NCI-H2227 (cell line): ENCODE results near the gene ATP8B4.

ENCODE experiments used
- DNase-seq: peaks from one replicate; lab custom pipeline; 2025; ENCODE audit not compliant: unreplicated experiment; lab: John Stamatoyannopoulos, UW

The ATP8B4 gene

GRCh38 chr15:50024281-50024680, 94.8 kb downstream of the ATP8B4 start:
- no peak for DNase-seq

DNA sequence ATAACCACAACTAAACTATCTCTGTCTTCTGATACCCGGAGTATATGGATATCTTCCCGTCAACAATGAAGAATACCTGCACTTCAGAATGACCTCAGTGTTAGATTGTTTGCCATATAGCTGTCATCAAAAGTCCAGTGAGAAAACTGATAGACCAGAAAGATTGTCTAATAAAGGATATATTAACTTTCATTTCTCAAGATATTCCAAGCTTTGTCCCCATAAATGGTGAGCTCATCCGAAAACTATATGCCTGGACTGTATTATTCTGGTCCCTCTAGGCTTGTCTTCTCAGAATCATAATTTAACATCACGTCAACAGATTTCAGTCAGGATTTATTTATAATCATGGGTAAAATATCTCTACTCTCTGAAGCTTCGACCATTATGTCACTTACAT, 100.5 kb downstream of the ATP8B4 start:
- DNase-seq = no peak

DNA sequence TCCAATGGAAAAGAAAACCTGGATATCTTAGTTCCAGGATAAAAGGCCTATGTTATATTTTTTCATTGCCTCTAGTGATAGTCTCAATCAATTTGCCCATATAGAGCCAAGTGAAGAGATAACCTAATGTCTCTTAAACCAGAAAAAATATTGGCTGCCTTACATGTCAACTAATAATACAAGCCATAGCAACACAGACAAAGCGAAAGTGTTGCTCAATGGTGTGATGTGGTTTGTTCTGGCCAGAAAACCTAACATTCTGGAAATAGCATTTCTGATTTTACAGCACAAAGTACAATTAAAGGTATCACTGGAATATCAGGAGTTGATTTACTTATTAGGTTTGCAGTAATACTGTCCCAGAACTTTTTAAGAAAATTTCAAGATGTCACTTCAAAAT, 101.5 kb downstream of the ATP8B4 start:
- no peak for DNase-seq

- no peak for DNase-seq
These were observed 102.1 kb downstream of the ATP8B4 start for GRCh38 chr15:50016951-50017350.

- no peak for DNase-seq
These were observed 106.2 kb downstream of the ATP8B4 start for GRCh38 chr15:50012790-50013189.

GRCh38 chr15:50009634-50010033, 109.4 kb downstream of the ATP8B4 start:
- no peak for DNase-seq

- no peak for DNase-seq
These were observed 115.2 kb downstream of the ATP8B4 start for GRCh38 chr15:50003786-50004334.

- DNase-seq = no peak
These were observed 127.4 kb downstream of the ATP8B4 start for GRCh38 chr15:49991587-49991986.

GRCh38 chr15:49990835-49991545, 128.0 kb downstream of the ATP8B4 start:
- DNase-seq = no peak

DNA sequence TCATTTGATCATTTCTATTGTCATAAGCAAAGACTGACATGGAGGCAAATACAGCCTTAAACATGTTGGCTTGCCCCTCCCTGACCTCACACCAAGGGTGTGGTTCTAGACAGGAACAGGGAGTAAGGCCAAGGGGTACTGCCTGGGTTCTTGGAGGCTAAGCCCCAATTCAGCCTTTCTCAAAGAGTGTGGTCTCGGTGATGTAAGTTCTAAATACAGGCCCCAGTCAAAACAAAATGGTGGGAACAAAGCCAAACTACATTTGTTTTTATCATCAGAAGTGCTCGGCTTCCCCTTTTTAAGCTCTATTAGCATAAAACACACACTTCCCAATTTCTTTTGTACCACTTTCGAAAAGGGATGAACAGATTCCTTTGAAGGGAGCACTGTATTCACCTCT, 129.5 kb downstream of the ATP8B4 start:
- no peak for DNase-seq

DNA sequence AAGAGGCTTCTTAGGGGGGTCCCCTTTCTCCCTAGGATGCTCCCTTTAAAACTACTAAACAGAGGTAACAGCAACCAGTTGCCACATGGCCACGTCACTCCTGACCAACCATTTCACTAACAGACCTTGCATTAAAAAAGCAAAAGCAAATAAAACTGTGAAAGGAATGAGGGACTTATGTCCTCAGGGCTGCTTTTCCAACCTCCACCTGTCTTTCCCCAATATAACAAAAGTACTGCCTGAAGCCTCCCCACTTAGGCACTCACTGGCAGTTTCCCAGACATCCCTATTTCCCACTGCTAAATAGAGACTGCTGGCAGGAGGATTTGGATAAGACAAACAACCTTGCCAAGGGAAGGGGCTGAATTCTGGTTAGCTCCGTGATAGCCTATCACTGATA, 130.3 kb downstream of the ATP8B4 start:
- DNase-seq = no peak

GRCh38 chr15:49987896-49988295, 131.1 kb downstream of the ATP8B4 start:
- DNase-seq = no peak

DNA sequence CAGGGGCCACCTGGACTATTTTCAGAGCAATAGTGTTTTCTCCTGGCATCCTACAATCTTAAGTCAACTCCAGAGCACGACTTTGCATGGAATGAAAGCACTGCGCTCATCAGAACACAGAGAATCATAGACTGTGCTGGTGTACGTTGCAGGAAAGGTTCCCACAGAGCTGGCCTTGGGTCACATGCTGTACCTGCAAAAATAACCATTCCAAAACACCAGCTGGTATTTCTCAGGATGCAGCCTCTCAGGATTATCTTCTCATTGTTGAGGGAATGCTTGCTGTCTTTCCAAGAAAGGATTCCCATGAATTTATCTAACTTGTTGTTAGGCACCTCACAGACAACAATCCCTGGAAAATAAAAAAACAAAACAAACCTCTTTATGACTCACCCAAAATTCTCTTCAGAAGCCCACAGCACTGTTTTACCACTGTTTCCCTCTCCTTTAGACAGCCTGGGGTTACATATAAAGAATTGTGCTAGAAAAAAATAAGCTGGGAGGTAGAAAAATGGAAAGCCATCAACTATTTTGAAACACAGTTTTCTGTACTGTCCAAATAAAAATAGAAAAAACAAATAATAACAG, 131.7 kb downstream of the ATP8B4 start:
- no peak for DNase-seq

- no peak for DNase-seq
These were observed 132.7 kb downstream of the ATP8B4 start for GRCh38 chr15:49986326-49986725.

- DNase-seq = no peak
These were observed 133.6 kb downstream of the ATP8B4 start for GRCh38 chr15:49985463-49985862.

GRCh38 chr15:49984436-49984835, 134.6 kb downstream of the ATP8B4 start:
- no peak for DNase-seq

- no peak for DNase-seq
These were observed 136.4 kb downstream of the ATP8B4 start for GRCh38 chr15:49982584-49982983.

DNA sequence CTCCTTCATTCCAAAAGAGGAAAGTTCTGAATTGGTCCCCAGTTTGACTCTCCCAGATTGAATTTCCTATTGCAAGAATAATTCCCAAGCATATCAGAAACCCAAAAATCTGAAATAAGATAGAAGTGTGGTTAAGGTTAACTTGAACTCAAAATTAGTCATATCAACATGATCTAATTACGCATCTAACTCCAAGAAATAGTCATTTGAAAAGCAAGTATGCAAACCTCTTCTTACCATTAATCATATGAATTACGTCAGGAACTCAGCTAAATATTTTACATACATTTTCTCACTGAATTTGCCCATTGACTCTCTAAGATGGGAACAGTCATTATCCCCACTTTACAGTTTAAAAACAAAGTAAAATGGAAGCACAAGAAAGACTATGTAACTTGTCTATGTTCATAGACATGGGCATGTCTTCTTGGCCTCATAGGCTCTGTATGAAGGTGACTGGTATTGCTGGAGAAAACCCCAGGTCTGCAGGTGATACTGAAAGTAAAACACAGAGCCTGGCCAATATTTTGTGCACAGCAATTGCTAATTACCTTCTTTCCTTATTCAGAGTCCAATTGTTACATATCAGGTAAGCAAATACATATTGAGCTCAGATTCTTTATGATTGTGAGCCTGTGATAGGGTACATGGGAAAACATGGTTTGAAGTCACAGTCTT, 139.2 kb downstream of the ATP8B4 start:
- no peak for DNase-seq

GRCh38 chr15:49978121-49978520, 140.9 kb downstream of the ATP8B4 start:
- no peak for DNase-seq

DNA sequence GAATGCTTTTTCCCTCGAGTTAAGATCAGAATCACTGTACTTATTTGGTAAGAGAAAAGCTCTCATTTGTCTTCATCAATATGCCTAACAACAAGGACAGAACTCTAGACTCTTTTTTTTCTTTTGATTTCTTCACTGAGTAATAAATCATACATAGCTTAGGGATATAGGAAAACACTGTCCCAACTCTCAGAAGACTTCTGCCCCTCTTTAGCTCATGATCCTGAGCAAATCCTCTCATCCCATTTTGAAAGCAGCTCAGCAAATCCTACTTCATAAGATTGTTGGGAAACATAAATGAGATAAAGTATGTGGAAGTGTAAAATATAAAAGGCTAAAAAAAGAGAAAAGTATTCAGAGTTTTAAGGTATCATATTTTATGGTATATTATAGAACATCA, 141.7 kb downstream of the ATP8B4 start:
- no peak for DNase-seq

DNA sequence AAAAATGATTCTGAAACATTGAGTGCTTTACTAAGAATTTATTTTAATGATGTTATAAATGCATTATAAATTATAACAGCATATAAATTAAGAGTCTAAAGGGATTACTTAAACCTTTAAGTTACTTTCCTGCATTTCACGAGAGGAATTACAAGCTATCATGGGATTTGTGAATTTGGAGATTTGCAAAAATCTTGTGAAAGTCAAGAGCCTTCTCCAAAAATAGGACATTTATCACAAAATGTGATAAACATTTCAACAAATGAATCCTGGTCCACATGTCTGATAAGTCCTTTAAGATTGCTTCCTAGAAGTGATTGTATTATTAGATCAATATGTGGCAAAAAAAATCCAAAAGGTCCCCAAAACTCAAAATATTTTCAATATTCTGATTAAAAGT, 154.5 kb downstream of the ATP8B4 start:
- no peak for DNase-seq

DNA sequence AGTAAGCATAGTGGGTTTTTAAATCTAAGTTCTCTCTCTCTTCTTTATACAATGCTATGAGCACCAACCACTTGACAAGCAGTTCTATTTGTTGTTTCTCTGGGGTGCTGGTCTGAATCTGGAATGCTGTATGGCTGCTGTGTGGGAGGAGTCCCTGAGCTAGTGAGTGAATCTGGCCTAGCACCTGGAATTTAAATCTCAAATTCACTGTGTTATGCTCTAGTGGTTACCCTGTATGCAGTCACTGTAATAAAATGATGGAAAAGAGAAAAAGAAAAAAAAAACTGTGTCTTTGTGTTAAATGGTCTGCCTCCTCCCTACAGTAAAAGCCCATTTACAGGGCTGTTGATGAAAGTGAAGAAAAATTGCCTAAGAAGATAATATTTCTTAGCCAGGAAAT, 155.0 kb downstream of the ATP8B4 start:
- DNase-seq = no peak
